Stimulated activated CD8-positive, alpha-beta memory T cell treated with anti-CD3 and anti-CD28 coated beads, Interleukin-2, amount 100 ng/mL, for 1 hour (primary cell): ENCODE results near the gene SOX15.
"Not testable (repeated sequence)": the region's sequence is repeated elsewhere in the genome, so short reads cannot be mapped to it uniquely, and the experiment has no call there.

ENCODE experiments used
- DNase-seq, 2 donors: peaks; one replicate each; pipeline ENCODE4 v3.0.0-alpha.2; 2020; ENCODE audit warnings: low read depth in 2 of 2

The SOX15 gene

GRCh38 chr17:7589891-7590691, at the start of gene SOX15:
Gene SOX15, minus strand, starts transcription at chr17:7590094. Its CDS starts 418 bp downstream, at chr17:7589676.
- no peak for DNase-seq

GRCh38 chr17:7636163-7636562, 46.3 kb upstream of the SOX15 start:
- DNase-seq: no peak

DNA sequence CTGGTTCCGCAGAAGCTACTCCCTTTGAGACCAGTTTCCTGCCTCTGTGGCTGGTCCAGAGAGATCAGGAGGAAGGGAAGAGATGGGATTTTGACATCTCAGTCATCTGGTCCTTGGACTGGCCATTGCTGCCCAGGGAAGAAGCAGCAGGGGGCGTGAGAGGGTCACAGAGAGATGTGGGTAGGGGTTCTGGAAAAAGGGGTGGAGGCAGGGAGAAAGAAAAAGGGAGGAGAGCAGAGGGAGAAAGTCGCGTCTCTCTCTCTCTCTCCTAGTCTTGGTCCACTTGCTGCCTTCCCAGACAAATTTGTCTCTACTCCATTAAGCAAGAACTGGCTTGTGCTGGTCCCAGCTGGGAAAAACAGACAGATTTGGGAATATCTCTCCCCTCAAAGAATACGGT, 44.5 kb upstream of the SOX15 start:
- no peak for DNase-seq

GRCh38 chr17:7633093-7633492, 43.2 kb upstream of the SOX15 start:
- DNase-seq: no peak

DNA sequence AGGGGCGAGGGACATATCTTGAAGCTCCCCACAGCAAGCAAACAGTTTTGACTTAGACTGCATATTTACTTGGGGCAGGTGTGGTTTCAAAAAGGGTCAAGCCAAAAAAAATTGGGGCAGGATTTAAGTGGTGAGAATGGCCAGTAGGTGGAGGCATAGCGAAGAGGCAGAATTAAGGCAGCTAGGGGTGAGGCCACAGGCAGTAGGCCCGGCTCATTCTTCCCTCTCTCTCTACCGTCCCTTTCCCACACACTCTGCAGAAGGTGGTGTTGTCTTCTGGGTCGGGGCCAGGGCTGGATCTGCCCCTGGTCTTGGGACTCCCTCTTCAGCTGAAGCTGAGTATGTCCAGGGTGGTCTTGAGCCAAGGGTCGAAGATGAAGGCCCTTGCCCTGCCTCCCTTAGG, 42.6 kb upstream of the SOX15 start:
- no peak for DNase-seq

DNA sequence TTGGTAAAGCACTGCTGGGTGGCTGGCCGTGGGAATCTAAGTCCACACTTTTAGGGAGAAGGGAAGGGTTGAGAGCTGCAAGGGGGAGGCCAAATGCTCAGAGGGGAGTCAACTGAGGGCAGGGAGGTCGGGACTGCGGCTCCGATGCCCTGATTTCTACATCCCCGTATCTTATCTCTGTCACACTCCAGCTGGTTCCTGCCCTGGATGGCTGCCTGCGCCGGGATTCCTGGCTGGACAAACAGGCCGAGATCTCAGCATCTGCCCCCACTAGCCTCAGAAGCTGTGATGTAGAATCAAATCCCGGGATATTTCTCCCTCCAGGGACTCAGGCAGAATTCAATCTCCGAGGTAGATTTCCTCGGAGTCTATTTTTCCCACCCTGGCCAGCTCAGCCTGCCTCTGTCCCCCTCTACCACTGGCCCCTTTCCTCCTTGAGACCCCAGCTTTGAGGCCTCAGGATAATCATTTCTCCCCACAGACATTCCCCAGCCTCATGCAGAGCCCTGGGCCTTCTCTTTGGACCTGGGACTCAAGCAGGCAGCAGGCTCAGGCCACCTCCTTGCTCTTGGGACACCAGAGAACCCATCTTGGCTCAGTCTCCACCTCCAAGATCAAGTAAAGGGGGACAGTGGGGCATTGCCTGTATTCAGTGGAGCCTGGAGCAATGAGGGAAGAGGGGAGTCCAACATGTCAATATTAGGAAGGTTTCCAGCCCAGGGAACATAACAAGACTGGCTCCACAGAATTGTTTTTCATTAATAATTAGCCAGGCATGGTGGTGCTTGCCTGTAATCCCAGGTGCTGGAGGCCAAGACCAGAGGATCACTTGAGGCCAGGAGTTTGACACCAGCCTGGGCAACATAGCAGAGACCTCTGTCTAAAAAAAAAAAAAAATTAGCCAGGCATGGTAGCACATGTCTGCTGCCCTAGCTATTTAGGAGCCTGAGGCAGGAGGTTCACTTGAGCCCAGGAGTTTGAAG, 41.8 kb upstream of the SOX15 start:
- DNase-seq: no peak

- DNase-seq: no peak
Measured at GRCh38 chr17:7629939-7630571, 40.2 kb upstream of the SOX15 start, which contains the start of gene SHBG. Gene SHBG, plus strand, starts transcription at chr17:7630135. Its CDS starts 38 bp downstream, at chr17:7630173.

DNA sequence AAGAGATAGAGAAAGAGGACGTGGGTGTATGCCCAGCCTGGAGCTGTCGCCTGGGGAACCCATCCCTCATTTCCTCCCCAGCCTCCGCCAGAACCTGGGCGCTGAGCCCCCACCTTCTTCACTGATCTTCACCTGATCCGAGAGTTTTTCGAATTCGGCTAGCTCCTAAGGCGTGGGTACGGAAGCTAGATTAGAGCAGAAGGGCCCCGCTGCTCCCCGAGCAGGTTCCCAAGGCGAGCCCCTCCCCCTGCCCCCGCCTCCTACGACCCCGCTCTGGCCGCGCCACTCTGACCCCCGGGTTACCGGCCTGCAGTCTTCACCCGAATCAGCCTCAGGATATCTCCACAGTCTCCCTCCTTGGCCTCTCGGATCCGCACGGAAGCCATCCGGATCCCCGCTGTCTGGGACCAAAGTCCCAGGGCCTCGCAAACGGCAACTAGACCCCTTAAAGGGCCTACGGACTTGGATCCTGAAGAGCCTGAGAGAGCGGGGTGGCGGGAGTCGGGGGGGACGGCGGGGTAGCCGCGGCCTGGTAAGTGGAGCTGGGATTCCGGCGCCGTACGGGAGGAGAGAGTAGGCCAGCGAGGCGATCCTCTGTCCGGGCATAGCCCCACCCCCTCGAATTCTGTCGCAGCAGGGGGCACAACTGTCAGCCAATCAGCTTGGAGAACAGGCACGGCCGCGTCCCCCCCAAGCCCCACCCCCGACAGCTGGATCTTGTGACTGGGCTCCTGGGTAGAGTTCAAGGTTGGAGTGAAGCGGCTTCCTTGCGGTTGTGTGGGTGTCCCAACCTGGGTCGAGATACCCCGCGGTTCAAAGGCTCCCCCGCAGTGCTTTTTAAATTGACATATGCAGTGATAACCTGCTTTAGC, 37.6 kb upstream of the SOX15 start, which contains the start of gene SAT2:
Gene SAT2 (minus strand): TSS at position 572 of the 872 bp plus-strand sequence. CDS start 186 bp downstream, at position 386.
- peak; percentile 66 to 78 for DNase-seq

- DNase-seq: no peak
Measured at GRCh38 chr17:7626956-7627249, 37.0 kb upstream of the SOX15 start.

- no peak for DNase-seq
Measured at GRCh38 chr17:7626307-7626706, 36.4 kb upstream of the SOX15 start.

DNA sequence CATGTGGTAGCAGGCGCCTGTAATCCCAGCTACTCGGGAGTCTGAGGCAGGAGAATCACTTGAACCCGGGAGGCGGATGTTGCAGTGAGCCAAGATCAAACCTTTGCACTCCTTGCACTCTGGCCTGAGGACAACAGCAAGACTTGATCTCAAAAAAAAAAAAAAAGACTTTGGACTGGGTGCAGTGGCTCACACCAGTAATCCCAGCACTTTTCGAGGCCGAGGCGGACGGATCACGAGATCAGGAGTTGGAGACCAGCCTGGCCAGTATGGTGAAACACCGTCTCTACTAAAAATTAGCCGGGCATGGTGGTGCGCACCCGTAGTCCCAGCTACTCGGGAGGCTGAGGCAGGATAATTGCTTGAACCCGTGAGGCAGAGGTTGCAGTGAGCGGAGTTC, 35.9 kb upstream of the SOX15 start:
- not testable (repeated sequence) for DNase-seq

DNA sequence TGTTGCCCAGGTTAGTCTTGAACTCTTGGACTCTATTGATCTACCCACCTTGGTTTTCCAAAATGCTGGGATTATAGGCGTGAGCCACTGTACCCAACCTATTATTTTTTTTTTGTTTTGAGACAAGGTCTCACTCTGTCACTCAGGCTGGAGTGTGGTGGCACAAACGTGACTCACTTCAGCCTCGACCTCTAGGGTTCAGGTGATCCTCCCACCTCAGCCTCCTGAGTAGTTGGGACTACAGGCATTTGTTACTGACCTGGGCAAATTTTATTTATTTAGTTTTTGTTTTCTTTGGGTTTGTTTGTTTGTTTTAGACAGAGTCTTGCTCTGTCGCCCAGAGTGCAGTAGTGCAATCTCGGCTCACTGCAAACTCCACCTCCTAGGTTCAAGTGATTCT, 33.8 kb upstream of the SOX15 start:
- no peak for DNase-seq

DNA sequence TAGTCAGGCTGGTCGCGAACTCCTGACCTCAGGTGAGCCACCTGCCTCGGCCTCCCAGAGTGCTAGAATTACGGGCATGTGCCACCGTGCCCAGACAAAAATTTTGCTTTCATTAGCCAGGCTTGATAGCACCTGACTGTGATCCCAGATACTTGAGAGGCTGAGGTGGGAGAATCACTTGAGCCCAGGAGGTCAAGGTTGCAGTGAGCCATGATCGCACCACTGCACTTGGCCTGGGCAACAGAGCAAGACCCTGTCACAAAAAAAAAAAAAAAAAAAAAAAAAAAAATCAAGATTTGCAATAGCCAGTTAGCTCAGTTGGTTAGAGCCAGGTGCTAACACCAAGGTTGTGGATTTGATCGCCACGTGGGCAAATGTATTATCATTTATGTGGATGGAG, 30.9 kb upstream of the SOX15 start:
- no peak for DNase-seq

GRCh38 chr17:7618608-7619007, 28.7 kb upstream of the SOX15 start:
- no peak for DNase-seq

DNA sequence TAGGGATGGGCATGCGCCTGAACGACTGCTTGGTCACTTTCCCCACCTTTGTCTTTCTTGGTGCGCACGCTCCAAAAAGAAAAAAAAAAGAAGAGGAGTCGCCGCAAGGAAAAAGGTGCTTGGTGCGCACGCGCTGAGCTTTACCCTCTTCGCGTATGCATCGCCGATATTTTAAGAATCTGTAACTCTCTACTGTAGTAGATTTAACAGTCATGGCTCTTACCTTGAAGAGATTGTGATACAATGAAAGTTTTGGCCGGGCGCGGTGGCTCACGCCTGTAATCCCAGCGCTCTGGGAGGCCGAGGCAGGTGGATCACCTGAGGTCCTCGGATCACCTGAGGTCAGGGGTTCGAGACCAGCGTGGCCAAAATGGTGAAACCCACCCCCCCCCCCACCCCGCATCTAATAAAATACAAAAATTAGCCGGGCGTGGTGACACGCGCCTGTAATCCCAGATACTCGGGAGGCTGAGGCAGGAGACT, 25.4 kb upstream of the SOX15 start:
- no peak for DNase-seq

- peak; percentile 93 to 96 for DNase-seq
Measured at GRCh38 chr17:7614425-7615264, 24.8 kb upstream of the SOX15 start, which contains the start of gene FXR2. Gene FXR2, minus strand, starts transcription at chr17:7614897. Its CDS starts 365 bp downstream, at chr17:7614532.

DNA sequence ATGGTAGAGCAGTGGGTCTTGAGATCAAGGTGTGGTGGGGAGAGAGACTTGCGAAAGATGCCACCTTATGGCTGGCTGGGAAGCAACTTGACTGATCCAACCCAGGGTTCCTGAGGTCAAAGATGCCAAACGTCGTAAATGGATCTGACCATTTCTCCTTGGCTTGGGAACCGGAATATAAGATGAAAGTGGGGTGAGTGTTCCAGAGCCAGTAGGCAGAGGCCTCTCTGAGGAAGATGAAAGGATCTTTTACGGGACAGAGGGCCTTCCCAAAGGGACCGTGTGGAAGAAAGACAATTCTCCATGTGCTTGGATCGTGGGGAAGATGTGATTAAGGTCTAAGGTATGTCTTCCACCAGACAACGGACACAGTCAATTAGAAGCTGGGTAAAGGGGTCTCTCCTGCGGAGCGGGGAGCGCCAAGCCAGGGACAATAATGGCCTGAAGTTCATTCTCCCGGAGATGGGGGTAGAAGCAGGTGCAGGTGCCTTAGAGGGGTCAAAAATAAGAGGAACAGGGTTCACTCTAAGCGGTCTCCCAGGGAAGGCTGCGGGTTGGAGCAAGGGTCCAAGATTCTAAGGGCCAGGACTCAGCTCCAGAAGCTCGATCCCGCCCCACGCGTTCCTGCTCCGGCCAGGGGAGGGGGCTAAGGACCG, 24.0 kb upstream of the SOX15 start:
- DNase-seq: no peak

GRCh38 chr17:7612294-7612640, 22.4 kb upstream of the SOX15 start:
- no peak for DNase-seq

- no peak for DNase-seq
Measured at GRCh38 chr17:7611635-7612293, 21.9 kb upstream of the SOX15 start.
